GM21825 (cell line): Measurements from ENCODE around the gene CARMIL1.

Experiments
- ATAC-seq: cut with Tn5 transposase; IDR thresholded peaks from one replicate; pipeline ENCODE4 v1.9.1; 2021; ENCODE audit warnings: mild to moderate bottlenecking, moderate library complexity; ENCODE audit not compliant: unreplicated experiment

The CARMIL1 gene

DNA sequence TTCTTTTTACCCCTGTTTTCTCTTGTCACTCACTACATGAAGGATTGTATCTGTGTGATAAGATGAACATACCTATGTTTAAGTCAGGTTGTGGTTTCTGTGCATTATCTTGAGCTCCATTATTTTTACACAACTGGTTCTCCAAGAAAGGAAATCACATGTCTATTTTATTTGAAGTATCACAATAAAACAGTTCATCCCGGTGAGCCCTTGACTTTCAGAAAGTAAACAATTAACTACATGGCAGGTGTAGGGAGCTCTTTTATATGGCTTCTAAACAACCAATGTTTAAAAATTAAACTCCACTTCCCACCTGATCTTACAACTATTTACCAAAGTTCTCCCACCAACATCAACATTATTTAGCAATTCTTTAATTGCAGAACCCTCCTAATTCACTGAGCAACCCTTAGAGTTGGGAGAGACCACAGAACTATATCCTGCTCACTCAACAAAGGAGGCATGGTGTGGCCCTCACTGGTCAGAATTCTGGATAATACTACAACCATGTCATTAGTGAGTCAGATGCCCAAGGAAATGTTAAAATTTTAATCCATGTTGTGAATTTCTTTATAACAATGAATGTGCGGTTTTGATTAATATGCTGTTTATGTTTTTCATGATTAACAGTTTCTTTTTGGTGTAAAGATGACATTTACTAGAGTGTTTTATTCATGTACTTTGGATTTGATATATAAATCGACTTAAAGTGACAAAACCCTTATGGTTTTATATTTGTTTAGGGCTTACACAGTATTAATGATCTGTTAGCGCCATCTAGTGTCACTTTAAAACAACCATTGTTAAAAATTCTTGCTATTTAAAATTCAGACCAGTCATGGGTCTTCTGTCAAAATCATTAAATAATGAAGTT, 322.9 kb downstream of the CARMIL1 start:
- ATAC-seq = no peak

DNA sequence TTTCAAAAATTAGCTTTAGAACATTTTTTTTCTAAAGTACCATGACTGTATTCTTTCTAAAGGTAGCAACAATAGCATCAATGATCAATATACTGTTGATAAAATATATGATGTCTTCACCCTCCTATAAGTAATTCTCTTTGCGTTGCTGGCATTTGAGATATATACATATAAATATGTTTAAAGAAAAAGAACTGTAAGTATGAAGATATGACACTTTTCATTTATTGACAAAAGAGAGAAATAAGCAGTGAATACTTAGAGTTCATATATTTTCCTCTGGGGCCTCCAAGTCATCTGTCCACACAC, 323.5 kb downstream of the CARMIL1 start:
- no peak for ATAC-seq

DNA sequence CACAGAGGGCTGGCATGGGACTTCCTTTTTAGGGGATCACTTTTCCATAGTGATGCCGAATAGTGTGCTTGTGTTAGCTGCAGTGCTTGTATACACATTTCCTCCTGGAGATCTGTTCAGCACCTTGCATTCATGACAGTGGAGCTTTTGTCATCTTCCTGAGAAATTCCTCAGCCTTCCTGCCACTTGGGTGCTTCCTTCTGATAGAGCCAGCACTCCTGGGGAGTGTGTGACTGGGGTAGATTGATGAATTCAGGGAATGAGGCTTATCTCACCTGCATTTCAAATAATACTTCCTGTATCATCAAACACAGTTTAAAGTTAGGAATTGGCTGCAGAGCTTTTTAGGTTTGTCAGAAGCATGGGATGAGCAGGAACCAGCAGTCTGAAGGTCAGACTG, 324.1 kb downstream of the CARMIL1 start:
- no peak for ATAC-seq

DNA sequence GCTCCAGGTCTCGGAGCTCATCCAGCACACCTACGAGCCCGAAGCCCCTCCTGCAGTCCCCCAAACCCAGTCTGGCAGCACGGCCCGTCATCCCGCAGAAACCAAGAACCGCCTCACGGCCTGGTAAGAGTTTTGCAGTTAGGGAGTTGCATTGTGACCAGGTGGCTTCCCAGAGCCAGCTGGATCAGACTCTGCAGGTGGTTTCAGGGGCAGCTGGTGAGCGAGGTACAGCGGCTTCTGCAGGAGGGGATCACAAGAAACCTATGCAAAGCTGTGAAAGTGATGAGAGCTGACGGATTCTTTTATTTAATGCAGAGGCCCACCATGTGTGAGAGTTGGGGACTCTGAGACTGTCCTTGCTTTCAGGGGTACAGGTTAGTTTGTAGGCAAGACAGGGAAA, 327.0 kb downstream of the CARMIL1 start:
- no peak for ATAC-seq

DNA sequence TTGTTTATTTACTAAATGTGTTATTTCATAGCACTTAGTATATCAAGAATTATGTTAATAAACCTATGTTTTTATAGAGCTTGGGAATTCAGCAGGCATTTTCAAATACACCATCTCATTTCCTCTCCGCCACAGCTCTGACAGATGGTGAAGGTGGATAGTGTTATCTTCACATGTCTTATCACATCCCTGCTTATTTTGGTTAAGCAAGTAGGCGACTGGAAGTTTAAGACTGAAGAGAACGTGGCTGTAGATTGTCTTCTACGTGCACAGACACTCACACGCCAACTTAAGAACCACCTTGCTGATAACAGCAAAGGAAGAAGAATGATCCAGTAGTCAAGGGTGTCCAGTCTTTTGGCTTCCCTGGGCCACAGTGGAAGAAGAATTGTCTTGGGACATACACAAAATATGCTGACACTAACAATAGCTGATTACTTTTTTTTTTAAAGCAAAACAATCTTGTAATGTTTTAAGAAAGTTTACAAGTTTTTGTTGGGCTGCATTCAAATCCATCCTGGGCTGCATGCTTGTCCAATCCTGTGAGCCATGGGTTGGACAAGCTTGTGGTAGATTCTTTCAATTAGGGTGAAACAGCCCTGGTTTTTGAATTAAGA, 329.5 kb downstream of the CARMIL1 start:
- no peak for ATAC-seq

DNA sequence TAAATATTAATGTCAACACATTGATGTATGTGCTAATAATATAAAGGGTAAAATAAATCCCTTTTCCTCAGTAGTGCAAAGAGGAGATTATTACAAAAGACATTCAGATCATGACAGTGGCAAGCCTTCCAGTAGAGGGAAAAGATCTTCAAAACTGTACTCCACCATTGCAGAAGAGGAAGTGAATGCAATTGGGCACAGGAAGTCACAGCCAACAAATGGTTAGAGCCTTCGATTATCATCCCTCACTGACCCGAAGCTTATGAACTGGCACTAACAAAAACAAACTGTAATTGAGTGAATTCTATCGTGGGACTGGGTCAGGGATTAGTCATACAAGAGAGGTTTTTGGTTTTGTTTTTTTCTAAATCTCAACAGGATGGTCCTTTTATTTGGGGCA, 333.5 kb downstream of the CARMIL1 start:
- no peak for ATAC-seq

DNA sequence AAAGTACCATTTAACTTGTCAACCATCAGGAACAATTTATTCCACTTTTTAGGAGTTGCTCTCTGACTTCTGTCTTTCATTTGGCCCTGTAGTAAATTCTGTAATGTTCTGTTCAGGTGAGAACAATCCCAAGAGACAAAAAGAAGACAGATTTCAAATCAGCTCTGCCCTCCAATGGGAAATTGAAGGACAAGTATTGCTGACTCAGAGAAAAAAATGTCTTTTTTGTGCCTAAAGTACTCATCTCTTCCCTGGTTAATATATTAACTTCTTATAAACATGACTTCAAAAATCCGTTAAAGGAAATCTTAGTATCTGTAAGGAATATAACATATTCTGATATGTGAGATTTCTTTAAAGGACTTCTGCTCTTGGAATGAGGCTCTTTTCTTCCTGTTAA, 334.2 kb downstream of the CARMIL1 start:
- ATAC-seq = no peak

DNA sequence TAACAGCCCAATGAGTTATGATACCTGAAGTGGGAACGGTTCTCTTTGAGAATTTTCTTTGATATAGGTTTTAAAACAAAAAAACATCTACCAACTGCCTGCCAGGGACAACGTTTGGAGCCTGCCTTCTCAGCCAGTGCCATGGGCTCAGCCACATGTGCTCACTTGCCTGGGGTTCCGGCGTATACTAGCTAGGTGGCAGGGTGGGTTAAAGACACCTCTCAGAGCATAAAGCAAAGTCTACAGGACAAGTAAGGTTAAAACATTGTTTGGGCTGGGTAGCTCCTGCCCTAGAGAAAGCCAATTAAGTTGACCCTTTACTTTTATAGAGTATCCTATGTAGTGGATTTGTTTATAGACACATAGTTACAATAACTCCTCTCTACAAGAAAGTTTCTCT, 334.9 kb downstream of the CARMIL1 start:
- no peak for ATAC-seq

DNA sequence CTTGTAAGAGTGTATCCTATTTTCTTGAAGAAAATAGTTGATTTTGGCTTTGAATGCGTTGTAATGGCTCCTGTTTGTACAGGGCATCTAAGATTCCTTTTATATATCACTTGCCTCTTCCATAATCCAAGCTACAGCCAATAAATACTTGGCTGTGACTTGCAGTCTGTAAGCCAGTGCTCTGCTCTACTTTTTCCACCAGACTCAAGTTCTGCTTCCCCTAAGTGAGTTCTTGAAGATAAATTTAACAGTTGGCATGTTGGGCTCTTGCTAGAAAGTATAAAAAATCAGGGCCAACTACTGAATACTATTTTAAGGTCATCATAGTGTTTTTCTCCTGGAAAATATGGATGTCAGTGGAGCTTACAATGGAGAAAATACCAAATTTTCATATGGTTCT, 336.3 kb downstream of the CARMIL1 start:
- no peak for ATAC-seq

DNA sequence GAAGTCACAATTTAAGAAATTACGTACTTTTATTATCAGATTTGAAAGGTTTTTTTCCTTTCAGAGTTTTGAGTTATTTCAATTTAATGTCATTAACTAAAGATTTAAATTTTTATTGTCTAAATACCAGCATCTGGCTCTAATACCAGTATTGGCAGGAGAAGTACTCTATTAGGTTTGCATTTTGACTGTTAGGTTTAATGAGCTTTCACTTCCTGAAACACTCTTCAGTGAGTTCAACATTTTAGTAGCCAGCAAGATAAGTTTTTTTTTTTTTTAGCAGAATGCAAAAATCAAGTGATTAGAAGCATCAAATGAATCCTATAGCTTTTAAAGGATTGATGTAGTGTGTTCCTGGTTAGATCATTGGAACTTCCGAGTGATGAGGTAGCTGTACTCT, 338.8 kb downstream of the CARMIL1 start:
- no peak for ATAC-seq

DNA sequence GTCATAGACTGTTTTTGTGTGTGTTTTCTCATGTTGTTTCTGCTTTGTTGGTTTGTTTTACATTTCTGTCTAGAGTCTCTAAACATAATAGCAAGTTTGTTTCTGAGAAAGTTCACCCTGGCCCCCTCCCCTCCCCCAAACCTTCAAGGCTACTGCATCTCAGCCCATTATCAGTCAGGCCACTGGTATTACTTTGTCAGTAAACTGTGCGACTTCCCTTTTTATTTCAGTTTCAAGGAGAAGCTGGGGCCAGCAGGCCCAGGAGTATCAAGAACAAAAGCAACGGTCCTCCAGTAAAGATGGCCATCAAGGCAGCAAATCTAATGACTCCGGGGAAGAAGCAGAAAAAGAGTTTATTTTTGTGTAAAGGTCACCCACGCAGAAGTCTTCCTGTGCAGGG, 340.0 kb downstream of the CARMIL1 start:
- no peak for ATAC-seq

DNA sequence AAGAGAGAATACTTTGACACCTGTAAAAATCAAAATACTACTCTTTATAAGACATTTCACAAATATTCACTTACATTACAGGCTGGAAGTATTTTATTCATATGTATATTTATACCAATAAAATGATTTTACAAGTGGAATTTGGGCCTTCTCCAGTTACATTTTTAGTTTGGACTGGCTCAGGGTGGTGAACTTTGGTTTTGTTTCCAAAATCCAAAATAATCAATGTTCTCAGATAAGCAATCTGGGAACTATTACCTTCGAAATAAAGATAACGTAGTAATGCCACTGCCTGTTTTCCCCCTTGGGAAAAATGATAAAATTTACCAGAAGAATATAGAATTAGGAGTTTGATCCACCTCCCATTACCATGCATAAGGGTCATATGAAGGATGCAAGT, 341.2 kb downstream of the CARMIL1 start:
- ATAC-seq = no peak

DNA sequence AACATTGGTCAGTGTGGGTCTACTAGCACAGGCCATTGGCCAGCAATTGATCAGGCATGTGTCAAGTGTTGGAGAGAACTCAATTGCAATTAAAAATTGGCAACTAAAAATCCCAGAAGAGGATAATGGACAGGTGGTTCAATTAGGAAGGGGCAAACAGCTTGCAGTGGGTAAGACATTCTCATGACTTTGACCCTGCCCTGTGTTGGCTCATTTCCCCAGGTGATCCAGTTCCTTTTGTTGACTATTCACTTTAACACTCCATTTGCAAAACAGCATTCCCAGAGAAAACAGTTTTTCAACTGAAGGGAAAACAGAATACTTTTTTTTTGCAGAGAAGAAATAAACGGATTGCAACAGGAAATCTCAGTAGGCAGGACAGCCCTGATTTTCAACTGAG, 343.9 kb downstream of the CARMIL1 start:
- ATAC-seq = no peak

DNA sequence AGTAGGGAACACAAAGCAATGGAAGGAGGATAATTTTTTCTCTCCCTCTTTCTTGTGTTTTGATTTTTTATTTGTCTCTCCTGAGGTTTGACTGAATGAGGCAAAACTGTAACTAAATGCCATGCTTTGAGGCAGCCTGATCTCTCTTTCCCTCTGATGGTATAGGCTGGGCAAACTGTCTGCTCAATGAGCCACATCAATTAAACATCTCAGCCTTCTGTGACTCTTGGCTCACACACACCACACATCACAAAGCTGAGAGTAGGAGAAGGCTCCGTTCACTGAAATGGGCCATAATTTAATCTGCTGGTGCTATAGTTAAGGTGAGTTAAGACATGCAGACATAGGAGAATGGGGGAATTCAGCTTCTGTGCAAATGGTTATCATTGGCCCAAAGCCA, 344.7 kb downstream of the CARMIL1 start:
- ATAC-seq = no peak

DNA sequence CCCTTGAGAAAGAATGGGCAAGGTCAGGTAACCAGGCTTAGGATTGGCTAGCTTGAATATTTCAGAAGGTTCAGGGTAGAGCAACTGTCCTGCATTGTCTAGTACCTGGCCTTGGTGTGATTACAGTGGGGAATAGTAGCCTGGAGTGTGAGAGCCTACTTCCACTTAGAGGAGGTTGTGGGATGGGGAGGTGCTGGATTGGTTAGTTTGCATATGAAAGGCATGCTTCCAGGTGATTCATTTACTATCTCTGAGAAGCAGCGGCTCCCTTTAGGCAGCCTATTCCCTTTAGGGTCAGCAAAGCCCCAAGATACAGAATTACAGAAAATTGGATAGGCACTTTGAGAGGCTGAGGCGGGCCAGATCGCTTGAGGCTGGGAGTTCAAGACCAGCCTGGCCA, 347.8 kb downstream of the CARMIL1 start:
- ATAC-seq = no peak

DNA sequence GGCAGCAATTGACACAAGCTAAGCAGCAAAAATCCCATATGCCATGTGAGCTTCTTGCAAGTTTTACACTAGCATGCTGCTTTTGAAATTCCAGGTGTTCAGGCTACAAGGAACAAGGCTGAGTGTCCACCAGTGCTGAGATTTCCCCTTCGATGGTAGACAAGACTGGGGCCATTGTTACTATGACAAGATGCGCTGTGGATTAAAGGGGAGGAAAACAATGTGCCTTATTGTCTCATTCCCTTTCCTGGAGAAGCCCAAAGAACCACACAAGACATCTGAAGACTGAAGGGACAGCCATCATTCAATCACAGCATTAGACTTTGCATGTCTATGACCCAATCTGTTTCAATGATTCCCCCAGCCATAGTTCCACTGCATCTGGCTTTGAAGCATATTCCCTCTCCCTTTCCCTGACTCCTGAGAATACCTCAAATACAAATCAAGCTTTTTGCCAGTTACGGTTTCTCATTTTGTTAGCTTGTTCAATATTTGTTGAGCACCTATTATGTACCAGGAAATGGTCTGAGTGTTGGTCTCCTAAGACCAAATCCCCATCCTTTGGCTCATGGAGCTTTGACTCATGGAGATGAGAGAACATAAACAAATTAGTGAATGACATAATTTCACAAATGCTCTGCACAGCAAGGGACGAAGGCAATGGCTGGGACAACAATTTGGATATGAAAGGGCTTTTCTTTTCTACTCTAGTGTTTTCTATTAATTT, 349.5 kb downstream of the CARMIL1 start:
- no peak for ATAC-seq

DNA sequence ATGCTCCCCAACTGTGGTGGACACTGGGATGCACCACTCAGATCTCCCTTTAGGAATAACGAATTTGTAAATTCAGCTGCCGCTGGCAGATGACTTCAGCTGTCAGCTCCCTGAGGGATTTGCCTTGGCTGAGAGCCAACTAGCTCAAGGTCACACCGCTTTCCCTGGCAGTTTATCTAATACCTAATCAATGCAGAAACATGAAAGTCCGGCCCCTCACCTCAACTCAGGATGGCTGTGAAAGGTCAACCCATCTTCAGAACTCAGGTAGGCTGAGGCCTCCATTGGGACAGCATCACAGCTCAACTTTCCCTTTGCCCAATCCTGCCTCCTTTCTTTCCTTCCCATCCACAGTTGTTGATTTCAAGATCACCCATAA, 350.0 kb downstream of the CARMIL1 start:
- ATAC-seq = no peak

DNA sequence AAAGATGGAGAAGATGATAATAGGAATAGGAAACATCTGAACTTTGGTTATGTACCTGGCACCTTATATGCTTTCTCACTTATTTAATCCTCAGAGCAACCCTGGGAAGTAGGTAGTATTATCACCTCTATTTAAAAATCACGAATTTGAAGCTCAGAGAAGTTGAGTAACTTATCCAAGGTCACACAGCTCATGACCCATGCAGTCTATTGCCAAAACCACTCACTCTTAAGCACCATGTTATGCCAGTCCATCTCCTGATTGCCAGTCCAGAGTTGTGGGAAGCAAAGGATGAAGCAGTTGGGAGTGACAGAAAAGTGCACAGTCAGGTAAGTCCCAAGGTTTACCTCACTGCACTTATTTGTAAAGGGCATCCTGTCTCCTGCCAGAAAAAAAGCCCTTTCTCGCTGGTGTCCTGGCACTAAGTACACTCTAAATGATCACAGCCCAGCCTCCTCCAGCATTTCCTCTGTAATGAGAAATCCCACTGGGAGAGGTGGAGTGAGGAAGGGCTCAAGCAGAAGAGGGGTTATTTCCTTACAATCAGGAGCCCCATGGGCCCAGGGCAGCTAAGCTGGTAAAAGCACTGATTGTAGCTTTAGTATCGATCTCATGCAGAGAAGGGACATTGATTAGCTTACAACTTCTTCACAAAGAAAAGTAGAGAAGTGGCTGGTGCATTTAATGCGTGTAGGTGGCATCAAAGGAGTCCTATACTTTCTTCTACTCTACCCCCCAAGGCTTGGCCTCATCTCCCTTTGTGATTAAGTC, 351.5 kb downstream of the CARMIL1 start:
- ATAC-seq = no peak

DNA sequence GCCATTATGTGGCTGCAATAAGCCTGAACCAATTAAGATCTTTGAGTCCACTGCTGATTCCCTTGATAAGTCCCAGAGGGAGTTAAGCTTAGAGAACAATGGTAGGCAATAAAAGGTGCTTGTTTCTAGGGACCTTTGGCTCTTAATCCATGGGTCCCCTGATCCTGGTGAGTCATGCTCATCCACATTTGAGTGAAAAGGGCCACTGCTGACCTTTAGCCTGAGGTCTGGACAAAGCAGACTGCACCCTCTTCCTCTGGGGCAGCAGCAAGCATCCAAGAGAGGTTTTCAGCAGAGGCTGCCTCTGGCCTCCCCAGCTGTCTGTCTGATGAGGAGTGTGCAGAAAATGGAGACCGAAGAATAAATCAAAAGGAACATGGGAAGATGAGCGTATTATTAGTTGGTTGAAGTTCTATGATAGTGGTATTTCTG, 356.7 kb downstream of the CARMIL1 start:
- no peak for ATAC-seq

DNA sequence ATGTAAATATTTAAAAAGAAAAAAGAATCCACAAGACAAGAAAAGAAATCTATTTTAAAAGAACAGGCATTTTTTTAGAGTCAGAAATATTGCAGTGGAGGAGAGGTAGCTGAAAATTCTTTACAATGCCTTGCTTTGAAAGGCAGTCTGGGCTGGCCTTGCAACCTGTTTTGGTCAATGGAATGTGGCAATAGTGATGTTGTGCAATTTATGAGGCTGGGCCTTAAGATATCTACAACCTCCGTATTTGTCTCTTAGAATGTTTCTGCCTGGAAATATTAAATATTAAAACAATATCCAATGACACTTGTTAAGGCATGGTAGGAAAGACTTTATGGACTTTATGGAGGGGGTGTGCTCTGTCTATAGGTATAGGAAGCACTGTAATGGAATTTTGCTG, 358.0 kb downstream of the CARMIL1 start:
- no peak for ATAC-seq

DNA sequence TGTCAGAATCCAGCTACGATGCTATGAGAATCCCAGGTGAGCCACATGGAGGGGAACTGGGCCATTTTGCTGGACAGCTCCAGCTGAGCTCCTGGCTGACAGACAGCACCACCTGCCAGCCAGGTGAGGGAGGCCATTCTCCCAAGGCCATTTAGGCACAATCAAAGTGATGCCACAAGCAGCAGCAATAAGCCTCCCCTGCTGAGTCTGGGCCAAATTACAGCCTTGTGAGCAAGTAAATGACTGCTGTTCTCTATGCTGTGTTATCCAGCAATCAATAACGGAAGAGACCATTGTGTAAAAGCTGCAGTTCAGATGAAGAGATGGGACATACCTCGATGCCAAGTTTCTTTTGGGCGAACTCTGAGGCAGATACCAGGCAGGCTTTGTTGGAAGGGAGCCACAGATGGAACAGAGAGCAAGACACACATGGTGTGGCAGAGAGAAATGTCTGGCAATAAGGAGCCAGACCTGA, 358.8 kb downstream of the CARMIL1 start:
- ATAC-seq = no peak
